Stimulated activated CD8-positive, alpha-beta memory T cell treated with anti-CD3 and anti-CD28 coated beads, Interleukin-4, amount 100 ng/mL, for 48 hours (primary cell): ENCODE data around the gene GGA2.
"Not testable (repeated sequence)": the region's sequence is repeated elsewhere in the genome, so short reads cannot be mapped to it uniquely, and the experiment has no call there.

Experiments
- DNase-seq: peaks from one replicate; pipeline ENCODE4 v3.0.0-alpha.2; 2020

Gene GGA2

DNA sequence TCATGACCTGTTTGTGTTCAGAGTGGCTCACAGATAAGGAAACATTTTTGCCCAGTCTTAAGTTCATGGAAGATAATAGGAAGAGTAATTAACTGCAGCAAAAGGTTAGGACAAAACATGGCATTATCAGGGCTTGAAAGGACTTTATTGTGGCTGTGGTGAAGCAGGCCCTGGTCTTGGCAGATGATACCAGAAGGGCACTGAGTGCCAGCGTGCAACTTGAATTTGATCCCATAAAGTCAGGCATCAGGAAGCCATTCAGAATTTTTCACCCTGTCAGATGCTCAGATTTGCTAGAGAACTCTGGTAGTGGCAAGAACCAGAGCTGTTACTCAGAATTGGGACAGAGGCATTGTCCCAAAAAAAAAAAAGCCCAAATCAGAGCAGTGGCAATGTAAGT lies 46.1 kb downstream of the GGA2 start:
- DNase-seq = no peak

DNA sequence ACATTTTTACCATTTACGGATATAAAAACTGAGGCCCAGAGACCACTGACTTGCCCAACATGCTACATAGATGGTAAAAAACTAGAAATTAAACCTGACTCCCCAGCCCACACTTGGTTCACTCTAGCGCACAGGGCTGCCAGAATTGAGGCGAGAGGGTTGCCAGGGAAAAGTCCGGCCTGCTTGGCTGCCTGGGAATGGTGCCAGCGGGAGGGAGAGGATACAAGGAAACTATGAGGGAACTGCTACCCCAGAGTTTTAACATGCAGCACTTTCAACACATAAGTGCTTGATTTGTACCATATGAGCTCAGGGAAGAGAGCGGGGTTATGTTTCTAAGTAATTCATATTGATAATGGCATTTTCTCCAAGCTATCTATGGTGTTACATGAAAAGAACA lies 47.3 kb downstream of the GGA2 start:
- not testable (repeated sequence) for DNase-seq

DNA sequence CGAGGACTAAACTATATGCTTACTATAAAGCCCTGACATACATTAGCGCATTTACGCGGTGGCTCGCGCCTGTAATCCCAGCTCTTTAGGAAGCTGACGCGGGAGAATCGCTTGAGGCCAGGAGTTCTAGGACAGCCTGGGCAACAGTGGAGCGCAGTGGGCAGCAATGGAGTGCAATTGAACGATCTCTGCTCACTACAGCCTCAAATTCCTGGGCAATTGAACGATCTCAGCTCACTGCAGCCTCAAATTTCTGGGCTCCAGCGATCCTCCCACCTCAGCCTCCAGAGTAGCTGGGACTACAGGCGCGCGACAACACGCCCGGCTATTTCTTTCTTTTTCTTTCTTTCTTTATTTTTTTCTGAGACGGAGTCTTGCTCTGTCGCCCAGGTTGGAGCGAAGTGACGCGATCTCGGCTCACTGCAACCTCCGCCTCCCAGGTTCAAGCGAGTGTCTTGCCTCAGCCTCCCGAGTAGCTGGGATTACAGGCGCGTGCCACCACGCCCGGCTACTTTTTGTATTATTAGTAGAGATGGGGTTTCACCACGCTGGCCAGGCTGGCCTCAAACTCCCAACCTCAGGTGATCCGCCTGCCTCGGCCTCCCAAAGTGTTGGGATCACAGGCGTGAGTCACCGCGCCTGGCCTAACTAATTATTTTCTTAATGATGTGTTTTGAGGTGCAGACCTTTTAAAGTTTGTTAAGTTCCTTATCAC lies 56.8 kb downstream of the GGA2 start:
- DNase-seq = no peak

DNA sequence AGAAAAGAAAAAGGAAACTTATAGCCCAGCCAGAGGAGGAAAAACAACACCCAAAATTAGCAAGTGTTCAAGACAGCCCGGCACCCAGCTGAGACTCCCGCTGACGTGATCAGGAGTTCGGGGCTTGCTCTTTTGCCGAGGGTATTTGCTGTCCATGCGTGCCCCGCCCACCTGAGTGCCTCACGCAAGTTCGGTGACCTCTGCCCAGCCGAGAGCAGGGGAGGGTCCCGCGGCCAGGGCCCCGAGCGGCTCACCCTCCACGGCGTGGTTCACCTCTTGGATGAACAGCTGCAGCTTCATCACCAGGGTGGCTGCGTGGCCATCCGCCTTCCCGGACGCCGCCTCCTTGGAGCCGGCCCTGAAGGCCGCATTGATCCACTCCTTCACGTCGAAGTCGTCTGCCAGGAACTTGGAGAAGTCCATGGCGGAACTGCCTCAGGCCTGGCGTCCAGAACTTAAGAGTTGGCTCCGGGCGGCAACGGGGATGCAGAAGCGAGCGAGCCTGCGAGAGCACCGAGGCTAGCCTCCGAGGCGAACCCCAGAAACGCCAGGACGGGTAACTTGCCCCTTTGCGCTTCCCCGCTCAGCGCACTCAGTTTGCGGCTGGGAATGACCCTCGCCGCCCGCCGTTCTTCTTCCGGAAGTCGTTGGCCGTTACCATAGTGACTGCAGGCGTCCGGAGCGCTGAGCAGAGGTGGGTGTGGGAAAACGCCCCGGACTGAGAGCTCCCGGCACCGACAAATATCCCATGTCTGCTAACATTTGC lies 57.5 kb downstream of the GGA2 start, which contains the start of gene COG7:
TSS of gene COG7 (minus strand) at position 618 of the 766 bp plus-strand sequence. CDS start at position 423, 195 bp downstream.
- DNase-seq = peak; percentile 92

DNA sequence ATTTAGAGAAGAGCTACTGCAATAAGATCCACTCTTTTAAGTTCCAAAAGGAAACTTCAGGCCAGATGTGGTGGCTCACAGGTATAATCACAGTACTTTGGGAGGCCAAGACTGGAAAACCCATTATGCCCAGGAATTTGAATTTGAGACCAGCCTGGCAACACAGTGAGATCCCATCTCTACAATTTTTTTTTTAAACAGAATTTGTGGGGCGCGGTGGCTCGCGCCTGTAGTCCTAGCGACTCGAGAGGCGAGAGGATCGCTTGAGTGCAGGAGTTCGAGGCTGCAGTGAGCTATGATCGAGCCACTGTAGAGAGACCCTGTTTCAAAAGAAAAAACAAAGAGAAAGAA lies 58.1 kb downstream of the GGA2 start:
- DNase-seq = peak; percentile 26

DNA sequence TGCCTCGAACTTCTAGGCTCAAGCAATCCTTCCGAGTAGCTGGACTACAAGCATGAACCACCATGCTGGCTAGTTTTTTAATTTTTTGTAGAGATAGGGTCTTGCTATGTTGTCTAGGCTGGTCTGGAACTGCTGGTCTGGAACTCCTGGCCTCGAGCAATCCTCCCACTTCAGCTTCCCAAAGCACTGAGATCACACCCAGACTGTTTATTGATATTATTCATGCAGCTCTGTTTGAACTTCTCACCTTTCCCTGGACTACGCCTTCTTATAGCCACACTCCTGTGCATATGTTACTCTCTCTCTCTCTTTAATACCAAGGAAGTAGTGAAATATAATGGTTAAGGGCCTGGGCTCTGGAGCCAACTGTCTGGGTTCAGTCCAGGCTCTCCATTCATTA lies 61.9 kb downstream of the GGA2 start:
- no peak for DNase-seq

DNA sequence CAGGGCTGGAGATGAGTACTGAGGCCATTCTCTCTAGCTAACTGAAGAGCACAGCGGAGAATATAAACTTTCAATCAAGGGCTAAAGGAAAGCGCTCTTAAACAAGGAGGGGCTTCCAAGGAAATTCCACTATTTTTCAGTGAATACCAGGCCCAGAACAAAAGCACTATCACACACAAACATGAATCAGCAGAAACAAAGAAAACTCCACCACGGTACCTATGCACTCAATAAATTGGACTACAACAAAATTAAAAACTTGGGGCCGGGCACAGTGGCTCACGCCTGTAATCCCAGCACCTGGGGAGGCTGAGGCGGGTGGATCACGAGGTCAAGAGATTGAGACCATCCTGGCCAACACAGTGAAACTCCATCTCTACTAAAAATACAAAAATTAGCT lies 72.8 kb downstream of the GGA2 start:
- not testable (repeated sequence) for DNase-seq

DNA sequence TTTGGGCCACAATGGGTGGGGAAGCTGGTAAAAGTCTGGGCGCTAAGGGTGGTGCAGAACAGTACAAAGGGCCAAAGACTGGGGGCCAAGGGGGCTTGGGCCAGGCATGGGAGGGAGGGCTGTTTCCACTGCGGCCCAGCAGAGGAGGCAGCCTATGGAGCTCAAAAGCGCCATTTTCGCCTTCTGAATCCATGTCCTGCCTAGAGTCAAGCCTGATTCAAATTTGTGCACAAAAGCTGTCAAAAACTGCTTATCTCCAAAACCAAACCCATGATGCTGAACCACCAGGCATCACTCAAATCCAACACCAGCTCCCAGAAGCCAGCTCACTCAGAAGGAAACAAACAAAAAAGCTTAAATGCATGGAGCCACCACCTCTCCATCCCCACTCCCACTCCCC lies 73.3 kb downstream of the GGA2 start:
- DNase-seq = no peak

DNA sequence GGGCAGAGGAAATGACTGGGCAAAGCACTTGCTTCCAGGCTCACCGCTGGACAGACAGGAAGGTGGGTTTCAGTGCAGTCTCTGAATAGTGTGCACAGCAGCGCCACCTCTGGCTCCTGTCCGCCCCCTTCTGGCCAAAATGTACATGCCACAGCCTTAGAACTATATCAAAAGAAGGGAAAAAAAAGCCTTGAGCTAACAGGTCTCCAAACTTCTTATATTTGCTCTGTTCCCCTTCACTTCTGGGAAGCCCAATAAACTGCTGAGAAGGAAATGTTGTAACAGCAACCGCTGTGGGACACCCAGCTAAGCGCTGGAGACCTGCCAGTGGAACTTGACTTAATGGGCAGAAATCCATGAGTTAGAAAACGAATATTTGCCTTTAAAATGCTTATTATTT lies 74.8 kb downstream of the GGA2 start:
- peak; percentile 81 for DNase-seq

DNA sequence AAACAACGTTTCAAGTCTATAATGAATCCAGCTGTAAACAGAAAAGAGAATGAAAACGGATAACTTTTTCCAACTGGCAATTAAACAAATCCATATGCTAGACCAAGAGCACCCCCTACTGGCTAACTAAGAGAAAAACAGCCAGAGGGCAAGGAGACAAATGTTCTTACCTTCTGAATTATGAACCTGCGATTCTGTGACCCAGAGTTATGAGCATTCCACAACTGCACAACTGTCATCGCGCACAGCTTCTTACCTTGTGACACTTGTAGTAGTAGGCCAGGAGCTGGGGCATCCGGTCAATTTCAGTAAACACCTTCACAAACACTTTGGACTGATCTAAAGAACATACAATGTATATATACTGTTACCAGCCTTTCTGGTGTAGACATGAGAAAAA lies 75.9 kb downstream of the GGA2 start:
- DNase-seq = no peak

DNA sequence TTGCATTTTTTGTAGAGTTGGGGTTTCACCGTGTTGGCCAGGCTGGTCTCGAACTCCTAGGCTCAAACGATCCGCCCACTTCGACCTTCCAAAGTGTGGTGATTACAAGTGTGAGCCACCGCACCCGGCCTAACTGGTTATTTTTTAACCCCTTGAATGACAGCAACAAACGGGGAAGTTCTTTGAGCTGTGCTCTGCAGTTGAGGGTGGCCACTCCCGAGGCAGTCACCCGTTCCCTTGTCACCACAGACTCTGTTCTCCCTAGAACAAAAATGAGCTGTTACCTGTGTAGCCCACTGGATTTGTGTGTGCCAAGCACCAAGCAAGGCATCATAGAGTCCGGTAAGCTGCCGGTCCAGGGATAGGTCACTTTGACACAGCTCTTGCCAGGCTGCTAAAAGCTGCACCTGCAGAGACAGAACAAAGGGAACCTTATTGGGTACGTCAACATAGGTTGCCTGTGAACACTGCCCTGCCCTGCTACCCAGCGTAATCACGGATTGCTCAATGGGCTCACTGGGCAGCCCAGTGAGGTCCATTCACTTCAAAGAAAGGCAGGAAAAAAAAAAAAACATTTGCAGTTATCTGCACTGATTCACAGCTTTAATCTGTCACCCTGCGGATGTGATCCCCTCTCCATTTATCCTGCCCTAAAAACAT lies 76.9 kb downstream of the GGA2 start:
- no peak for DNase-seq

DNA sequence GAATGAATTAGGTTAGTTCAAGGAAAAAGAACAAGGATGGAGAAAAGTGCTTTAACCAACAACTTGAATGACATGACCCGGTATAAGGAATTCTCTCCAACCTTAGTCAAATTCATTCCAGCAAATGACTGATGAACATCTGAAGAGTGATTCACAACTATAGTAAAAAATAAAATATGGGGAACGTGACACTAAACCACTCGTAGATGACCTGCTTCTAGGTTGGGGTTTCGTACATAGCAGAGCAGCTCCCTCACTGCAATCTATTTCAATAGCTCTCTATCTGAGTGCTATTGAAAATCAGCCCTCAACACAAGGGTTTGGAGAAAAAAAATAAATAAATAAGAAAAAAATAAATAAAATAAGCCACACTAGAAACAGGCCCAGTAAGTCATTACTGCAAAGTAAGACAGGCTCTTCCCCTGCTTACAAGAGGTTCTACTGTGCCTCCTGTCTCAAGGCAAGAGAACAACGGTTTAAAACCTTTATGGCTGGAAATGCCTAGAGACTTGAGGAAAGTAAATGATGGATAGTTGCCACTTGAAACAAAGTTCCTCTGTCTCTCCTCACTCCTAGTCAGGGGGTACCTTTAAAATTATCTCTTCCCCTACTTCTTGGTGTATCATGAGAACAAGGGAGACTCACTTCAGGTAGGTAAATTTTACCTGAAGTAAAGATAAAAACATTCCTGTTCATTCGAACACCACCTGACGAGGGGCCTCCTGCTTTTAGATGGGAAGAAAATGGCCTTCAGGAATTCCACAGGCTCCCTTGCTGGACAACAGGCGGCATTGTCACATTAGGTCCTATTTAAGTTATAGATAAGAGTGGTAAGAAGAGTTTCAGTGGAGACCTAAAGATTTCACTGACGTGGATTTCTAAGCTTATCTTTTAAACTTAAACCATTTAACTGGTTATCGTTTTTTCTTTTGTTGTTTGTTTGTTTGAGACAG lies 77.8 kb downstream of the GGA2 start:
- DNase-seq = no peak

DNA sequence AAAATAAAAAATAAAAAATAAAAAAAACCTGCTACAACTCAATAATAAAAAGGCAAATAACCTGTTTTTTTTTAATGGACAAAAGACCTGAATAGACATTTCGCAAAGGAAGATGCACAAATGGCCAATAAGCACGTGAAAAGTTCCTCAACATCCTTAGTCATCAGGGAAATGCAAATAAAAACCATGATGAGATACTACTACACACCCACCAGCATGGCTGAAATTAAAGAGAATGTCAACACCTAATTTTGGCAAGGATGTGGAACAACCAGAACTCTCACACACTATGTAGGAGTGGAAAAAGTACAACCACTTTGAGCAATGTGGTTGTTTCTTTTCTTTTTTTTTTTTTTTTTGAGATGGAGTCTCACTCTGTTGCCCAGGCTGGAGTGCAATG lies 81.9 kb downstream of the GGA2 start:
- DNase-seq = no peak

DNA sequence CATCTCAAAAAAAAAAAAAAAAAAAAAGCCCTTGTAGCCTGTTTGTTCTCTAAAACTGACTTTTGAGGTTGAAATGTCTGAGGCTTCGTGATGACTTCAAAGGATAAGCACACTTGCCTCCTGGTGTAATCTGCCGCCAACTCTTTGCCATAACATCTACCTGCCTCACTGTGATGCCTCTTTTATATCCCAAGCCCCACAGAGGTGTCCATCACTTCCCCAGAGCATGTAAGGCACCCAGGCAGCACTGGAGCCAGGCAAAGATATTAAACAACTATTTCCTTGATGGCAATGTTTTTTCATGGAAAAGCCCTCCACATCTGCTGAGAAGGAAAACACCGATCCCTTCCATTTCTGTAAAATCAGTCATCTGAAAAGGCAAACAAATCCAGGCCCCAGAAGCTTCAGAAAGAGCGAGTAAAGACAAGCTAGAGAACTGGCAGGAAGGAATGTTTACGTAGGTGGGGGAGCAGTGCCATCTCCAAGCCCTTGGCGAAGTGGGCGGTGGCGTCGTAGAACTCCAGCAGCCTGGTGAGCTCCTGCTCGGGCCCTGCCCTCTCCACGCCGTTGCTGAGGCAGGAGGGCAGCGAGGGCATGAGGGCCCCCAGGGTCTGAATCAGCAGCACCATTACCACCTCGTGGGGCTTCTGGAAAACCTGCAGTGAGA lies 85.9 kb downstream of the GGA2 start:
- DNase-seq = no peak

DNA sequence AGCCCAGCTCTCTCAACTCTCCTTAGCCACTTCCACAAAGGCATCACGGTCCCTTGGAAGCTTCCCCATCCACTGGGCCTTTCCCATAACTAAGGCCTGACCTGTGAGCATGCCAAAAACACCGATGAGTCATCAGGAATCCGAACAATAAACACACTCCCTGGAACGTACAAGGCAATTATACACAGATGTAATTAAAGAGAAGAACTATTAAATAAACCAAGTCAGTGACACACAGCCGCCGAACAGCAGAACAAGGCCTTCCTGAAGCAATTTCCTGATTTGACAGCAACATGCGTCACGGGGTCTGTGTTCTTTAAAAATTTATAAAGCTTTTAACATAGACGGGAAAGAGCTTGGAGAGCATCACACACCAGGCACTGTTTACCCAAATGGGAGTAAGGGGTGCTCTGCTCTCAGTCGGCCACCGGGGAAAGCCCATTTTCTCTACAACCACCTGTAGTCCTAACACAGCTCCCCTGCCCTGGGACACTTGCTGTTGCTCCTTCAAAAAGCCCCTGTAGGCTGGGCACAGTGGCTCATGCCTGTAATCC lies 86.7 kb downstream of the GGA2 start:
- no peak for DNase-seq

DNA sequence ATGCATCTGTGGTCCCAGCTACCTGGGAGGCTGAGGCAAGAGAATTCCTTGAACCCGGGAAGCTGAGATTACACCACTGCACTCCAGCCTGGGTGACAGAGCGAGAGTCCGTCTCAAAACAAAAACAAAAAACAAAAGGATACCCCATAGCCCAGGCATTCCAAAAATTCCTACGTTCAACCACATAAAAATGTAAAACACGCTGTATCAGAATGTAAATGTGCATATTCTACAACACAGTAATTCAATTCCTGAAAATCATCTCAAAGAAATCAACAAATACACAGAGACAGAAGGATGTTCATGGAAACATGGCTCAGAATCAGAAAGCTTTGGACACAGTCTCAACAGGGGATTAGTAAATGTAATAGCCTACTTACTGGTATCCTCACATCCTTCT lies 90.3 kb downstream of the GGA2 start:
- DNase-seq = no peak

DNA sequence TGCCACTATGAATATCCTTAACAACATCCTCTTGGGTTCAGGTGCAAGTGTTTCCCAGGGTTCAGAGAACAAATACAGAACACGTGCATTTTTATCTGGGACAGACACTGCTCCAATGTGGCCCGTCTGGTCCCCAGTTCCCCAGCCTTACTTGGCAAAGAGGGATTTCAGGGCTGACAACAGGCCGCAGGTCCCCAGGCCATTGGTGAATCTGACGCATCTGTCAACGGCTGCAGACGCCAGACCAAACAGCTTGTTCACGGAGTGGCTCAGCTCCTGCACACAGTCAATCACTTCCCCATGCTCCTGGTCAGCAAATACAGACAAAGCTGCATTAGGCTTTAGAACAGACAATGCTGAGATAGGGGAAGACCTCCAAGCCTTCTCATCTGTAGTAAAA lies 93.5 kb downstream of the GGA2 start:
- no peak for DNase-seq

DNA sequence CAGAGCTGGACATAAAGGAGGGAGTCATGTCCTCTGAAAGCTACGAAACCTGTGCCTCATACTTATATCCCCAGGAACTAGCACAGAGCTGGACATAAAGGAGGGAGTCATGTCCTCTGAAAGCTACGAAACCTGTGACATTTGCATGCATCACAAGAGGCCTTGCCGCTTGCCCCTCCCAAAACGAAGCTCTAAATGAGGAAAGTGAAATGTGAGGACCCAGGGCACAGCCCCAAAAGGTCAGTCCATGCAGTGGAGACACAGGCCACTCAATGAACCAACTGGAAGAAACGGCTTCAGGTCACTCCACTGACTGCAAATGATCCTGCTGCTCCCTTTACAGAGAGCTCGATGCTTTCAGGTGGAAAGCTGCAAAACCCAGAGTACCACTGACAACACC lies 95.6 kb downstream of the GGA2 start:
- no peak for DNase-seq
